ENCODE data around the gene MAT2B. TPM values are rescaled to one million over a fixed set of nuclear protein-coding genes. Genes with fewer than 3 reads are reported as not detected.

Gene MAT2B
- total RNA-seq, 2 experiments from 2014 or later = 112 to 119 TPM

- Mint-ChIP-seq H3K36me3 (ENCODE audit: low read depth) (peaks cover 84% of the 10 kb centered on the region), H3K9me3 (no peaks in the 10 kb centered on the region), H3K4me3 (no peak overlapping the region), H3K4me1 (peaks cover 12% of the 10 kb centered on the region), H3K27me3 (no peaks in the 10 kb centered on the region), H3K27ac (peak overlapping the region; percentile 35)
- ChIA-PET CTCF (interaction anchor here (1.1 to 2.8 kb wide), 3 partner anchors 13 to 28 kb away, joined by 3 to 14 read pairs (median 9); partner anchors contain the start of genes HMMR and NUDCD2), POLR2A (interaction anchor here (1.2 to 8.1 kb wide), 3 partner anchors 15 to 37 kb away, joined by 3 to 69 read pairs (median 3); partner anchors contain the start of genes CCNG1, HMMR and NUDCD2)
- no peak for DNase-seq
Measured at GRCh38 chr5:163475411-163475810, 30.0 kb upstream of the MAT2B start.

- H3K27ac Mint-ChIP-seq = no peak overlapping the region
- H3K9me3 Mint-ChIP-seq = no peaks in the 10 kb centered on the region
- H3K4me3 Mint-ChIP-seq = no peak overlapping the region
- H3K27me3 Mint-ChIP-seq = no peaks in the 10 kb centered on the region
- peaks cover 5% of the 10 kb centered on the region for H3K4me1 Mint-ChIP-seq
- H3K36me3 Mint-ChIP-seq (ENCODE audit: low read depth) = peaks cover 82% of the 10 kb centered on the region
- ChIA-PET CTCF (no interaction called here), POLR2A (interaction anchor here (1.2 to 2.0 kb wide), 5 partner anchors 11 to 19 kb away, joined by 3 to 9 read pairs (median 5); partner anchors contain the start of genes HMMR and NUDCD2)
- DNase-seq = no peak
Measured at GRCh38 chr5:163478126-163478981, 27.1 kb upstream of the MAT2B start.

- Mint-ChIP-seq H3K36me3 (ENCODE audit: low read depth) (peaks cover 83% of the 10 kb centered on the region), H3K4me1 (peaks cover 5% of the 10 kb centered on the region), H3K27me3 (no peaks in the 10 kb centered on the region), H3K27ac (no peak overlapping the region), H3K9me3 (no peaks in the 10 kb centered on the region), H3K4me3 (no peak overlapping the region)
- POLR2A ChIA-PET = interaction anchor here (1.5 to 2.0 kb wide), 3 partner anchors 10 to 18 kb away, joined by 3 to 9 read pairs (median 5); partner anchors contain the start of genes HMMR and NUDCD2
- DNase-seq = no peak
- CTCF ChIA-PET = no interaction called here
Measured at GRCh38 chr5:163478982-163479271, 26.5 kb upstream of the MAT2B start.

- H3K4me3 Mint-ChIP-seq = no peak overlapping the region
- H3K27me3 Mint-ChIP-seq = no peaks in the 10 kb centered on the region
- no peaks in the 10 kb centered on the region for H3K4me1 Mint-ChIP-seq
- no peak overlapping the region for H3K27ac Mint-ChIP-seq
- ChIA-PET POLR2A (interaction anchor here (0.9 to 1.8 kb wide), 5 partner anchors 8 to 49 kb away, joined by 3 to 10 read pairs (median 5); partner anchors contain the start of genes HMMR and NUDCD2), CTCF (interaction anchor here (1.2 to 1.9 kb wide), 2 partner anchors 14 to 20 kb away, joined by 3 to 6 read pairs; no protein-coding TSS in a partner anchor)
- no peaks in the 10 kb centered on the region for H3K9me3 Mint-ChIP-seq
- H3K36me3 Mint-ChIP-seq (ENCODE audit: low read depth) = peaks cover 71% of the 10 kb centered on the region
- DNase-seq = no peak
Measured at GRCh38 chr5:163489055-163489744, 16.2 kb upstream of the MAT2B start.

GRCh38 chr5:163489745-163490075, 15.7 kb upstream of the MAT2B start:
- Mint-ChIP-seq H3K9me3 (no peaks in the 10 kb centered on the region), H3K27me3 (no peaks in the 10 kb centered on the region), H3K27ac (no peak overlapping the region), H3K36me3 (ENCODE audit: low read depth) (peaks cover 66% of the 10 kb centered on the region), H3K4me1 (no peaks in the 10 kb centered on the region), H3K4me3 (no peak overlapping the region)
- ChIA-PET CTCF (interaction anchor here (1.6 to 1.9 kb wide), 2 partner anchors 14 to 16 kb away, joined by 3 to 6 read pairs; partner anchors contain the start of gene MAT2B), POLR2A (interaction anchor here (0.9 to 1.8 kb wide), 5 partner anchors 8 to 49 kb away, joined by 3 to 10 read pairs (median 5); partner anchors contain the start of genes HMMR and NUDCD2)
- no peak for DNase-seq

- H3K4me1 Mint-ChIP-seq = no peaks in the 10 kb centered on the region
- no peaks in the 10 kb centered on the region for H3K9me3 Mint-ChIP-seq
- H3K4me3 Mint-ChIP-seq = no peak overlapping the region
- CTCF ChIA-PET = interaction anchor here (1.1 to 1.6 kb wide), 2 partner anchors 9 to 15 kb away, joined by 3 to 4 read pairs; partner anchors contain the start of gene MAT2B
- peaks cover 22% of the 10 kb centered on the region for H3K36me3 Mint-ChIP-seq (ENCODE audit: low read depth)
- POLR2A ChIA-PET = interaction anchor here (0.6 to 1.6 kb wide), 2 partner anchors 13 to 36 kb away, joined by 3 to 6 read pairs; partner anchors contain the start of genes HMMR and NUDCD2
- DNase-seq = no peak
- no peaks in the 10 kb centered on the region for H3K27me3 Mint-ChIP-seq
- H3K27ac Mint-ChIP-seq = no peak overlapping the region
Measured at GRCh38 chr5:163496286-163496685, 9.1 kb upstream of the MAT2B start.

- POLR2A ChIA-PET = interaction anchor here (1.0 to 1.6 kb wide), 2 partner anchors 8 to 37 kb away, joined by 3 to 6 read pairs; partner anchors contain the start of genes HMMR and NUDCD2
- DNase-seq = no peak
- Mint-ChIP-seq H3K4me1 (peaks cover under 1% of the 10 kb centered on the region), H3K27me3 (no peaks in the 10 kb centered on the region), H3K27ac (no peak overlapping the region), H3K4me3 (no peak overlapping the region), H3K9me3 (no peaks in the 10 kb centered on the region), H3K36me3 (ENCODE audit: low read depth) (peaks cover 15% of the 10 kb centered on the region)
- CTCF ChIA-PET = no interaction called here
Measured at GRCh38 chr5:163497315-163497714, 8.1 kb upstream of the MAT2B start.

- H3K36me3 Mint-ChIP-seq (ENCODE audit: low read depth) = peaks cover 3% of the 10 kb centered on the region
- no peak overlapping the region for H3K27ac Mint-ChIP-seq
- H3K4me3 Mint-ChIP-seq = no peak overlapping the region
- POLR2A ChIA-PET = interaction anchor here (1.1 to 1.9 kb wide), 2 partner anchors 37 to 39 kb away, joined by 3 to 12 read pairs; partner anchors contain the start of genes HMMR and NUDCD2
- H3K4me1 Mint-ChIP-seq = peaks cover 10% of the 10 kb centered on the region
- DNase-seq = no peak
- CTCF ChIA-PET = no interaction called here
- no peaks in the 10 kb centered on the region for H3K27me3 Mint-ChIP-seq
- H3K9me3 Mint-ChIP-seq = no peaks in the 10 kb centered on the region
Measured at GRCh38 chr5:163498886-163499285, 6.5 kb upstream of the MAT2B start.

GRCh38 chr5:163502521-163502920, 2.9 kb upstream of the MAT2B start:
- Mint-ChIP-seq H3K27me3 (no peaks in the 10 kb centered on the region), H3K27ac (peak overlapping the region; percentile 99), H3K4me3 (peak overlapping the region; percentile 96), H3K4me1 (peaks cover 13% of the 10 kb centered on the region), H3K36me3 (ENCODE audit: low read depth) (peaks cover 9% of the 10 kb centered on the region), H3K9me3 (no peaks in the 10 kb centered on the region)
- DNase-seq = no peak
- CTCF ChIA-PET = interaction anchor here (1.0 to 4.2 kb wide), 5 partner anchors 10 to 42 kb away, joined by 3 to 63 read pairs (median 6); partner anchors contain the start of genes HMMR and NUDCD2
- POLR2A ChIA-PET = interaction anchor here (1.0 to 9.6 kb wide), 8 partner anchors 8 to 65 kb away, joined by 3 to 418 read pairs (median 6); partner anchors contain the start of genes CCNG1, HMMR and NUDCD2

GRCh38 chr5:163503106-163504078, 2.0 kb upstream of the MAT2B start:
- CTCF ChIA-PET = interaction anchor here (0.6 to 4.2 kb wide), 6 partner anchors 11 to 43 kb away, joined by 3 to 63 read pairs (median 5); partner anchors contain the start of genes HMMR and NUDCD2
- peaks cover 12% of the 10 kb centered on the region for H3K36me3 Mint-ChIP-seq (ENCODE audit: low read depth)
- H3K27ac Mint-ChIP-seq = peak overlapping the region; percentile 99
- POLR2A ChIA-PET = interaction anchor here (1.0 to 9.6 kb wide), 8 partner anchors 9 to 66 kb away, joined by 3 to 418 read pairs (median 6); partner anchors contain the start of genes CCNG1, HMMR and NUDCD2
- peaks cover 21% of the 10 kb centered on the region for H3K4me1 Mint-ChIP-seq
- H3K9me3 Mint-ChIP-seq = no peaks in the 10 kb centered on the region
- peak; percentile 47 for DNase-seq
- no peaks in the 10 kb centered on the region for H3K27me3 Mint-ChIP-seq
- H3K4me3 Mint-ChIP-seq = peak overlapping the region; percentile 96

GRCh38 chr5:163504079-163504931, 1.1 kb upstream of the MAT2B start:
- no peaks in the 10 kb centered on the region for H3K9me3 Mint-ChIP-seq
- CTCF ChIA-PET = interaction anchor here (1.0 to 4.2 kb wide), 4 partner anchors 15 to 44 kb away, joined by 5 to 63 read pairs (median 8); partner anchors contain the start of genes HMMR and NUDCD2
- POLR2A ChIA-PET = interaction anchor here (1.1 to 9.6 kb wide), 9 partner anchors 10 to 54 kb away, joined by 3 to 418 read pairs (median 6); partner anchors contain the start of genes HMMR and NUDCD2
- peak overlapping the region; percentile 99 for H3K27ac Mint-ChIP-seq
- H3K36me3 Mint-ChIP-seq (ENCODE audit: low read depth) = peaks cover 19% of the 10 kb centered on the region
- H3K27me3 Mint-ChIP-seq = no peaks in the 10 kb centered on the region
- peak overlapping the region; percentile 96 for H3K4me3 Mint-ChIP-seq
- H3K4me1 Mint-ChIP-seq = peaks cover 28% of the 10 kb centered on the region
- peak; percentile 54 for DNase-seq
